GM19468 (cell line): ENCODE data around the gene CTNND2.

Experiments
- ATAC-seq: cut with Tn5 transposase; IDR thresholded peaks from one replicate; pipeline ENCODE4 v1.9.1; 2021; ENCODE audit warnings: mild to moderate bottlenecking, moderate library complexity, moderate number of reproducible peaks; ENCODE audit not compliant: unreplicated experiment; ENCODE audit errors: extremely low read depth

The CTNND2 gene

DNA sequence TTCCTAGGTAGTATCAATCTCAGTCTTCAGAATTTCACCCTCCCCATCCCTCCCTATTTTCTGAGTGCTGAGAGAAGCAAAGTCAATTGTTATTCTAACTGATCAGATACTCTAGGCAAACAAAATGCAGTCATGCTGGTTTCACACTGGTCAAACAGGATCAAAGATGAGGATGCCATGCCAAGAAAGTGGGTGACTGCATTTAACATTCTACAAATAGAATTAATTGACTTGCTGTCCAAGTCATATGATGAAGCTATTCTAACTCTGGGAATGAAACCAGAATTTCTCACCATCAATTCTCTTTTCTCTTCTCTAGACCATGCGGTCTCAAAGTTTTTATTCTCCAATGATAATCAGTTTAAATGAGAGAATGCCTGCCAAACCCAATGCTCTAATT, 112.5 kb downstream of the CTNND2 start:
- no peak for ATAC-seq

DNA sequence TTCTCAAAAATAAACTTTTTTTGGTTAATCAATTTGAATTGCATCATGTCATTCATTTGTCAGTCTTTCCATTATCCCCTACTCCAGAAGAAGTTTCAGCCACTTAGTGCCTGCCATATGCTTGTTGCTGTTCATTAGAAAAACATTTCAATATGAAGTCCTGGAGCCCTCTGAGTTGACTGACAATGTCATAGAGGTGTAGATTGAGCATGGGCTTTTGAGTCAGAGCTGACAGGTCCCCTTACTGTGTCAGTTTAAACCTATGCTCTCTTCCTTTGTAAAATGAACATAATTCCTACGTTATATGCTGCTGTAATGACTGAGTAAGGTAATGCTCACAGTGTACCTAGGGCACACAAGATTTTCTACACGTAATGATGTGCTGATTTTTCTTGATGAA, 114.0 kb downstream of the CTNND2 start:
- ATAC-seq: no peak

DNA sequence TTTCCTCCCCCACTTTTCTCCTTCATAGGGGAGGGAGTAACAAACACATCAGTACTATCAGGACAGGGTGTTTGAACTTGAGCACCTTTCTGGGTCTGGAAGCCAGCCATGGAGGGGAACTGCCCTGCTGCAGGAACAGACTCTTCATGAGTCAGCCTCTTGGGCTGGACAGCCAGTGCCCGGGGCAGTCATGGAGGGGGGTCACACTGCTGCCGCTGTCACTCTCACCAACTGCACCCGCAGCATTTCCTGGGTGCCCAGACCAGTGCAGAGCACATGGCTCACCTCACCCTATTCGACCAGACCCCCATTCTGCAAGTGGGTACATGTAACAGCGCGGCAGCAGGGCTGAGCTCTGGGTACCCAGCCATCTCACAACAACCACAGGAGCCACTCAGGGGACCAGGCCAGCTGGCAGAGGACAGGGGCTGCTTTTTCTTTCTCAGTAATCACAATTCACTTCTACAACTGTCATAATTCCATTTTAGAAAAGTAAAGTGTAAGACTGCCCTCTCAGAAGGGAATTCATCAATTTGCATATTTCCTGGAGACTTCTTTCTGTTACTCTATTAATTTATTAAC, 118.4 kb downstream of the CTNND2 start:
- no peak for ATAC-seq

DNA sequence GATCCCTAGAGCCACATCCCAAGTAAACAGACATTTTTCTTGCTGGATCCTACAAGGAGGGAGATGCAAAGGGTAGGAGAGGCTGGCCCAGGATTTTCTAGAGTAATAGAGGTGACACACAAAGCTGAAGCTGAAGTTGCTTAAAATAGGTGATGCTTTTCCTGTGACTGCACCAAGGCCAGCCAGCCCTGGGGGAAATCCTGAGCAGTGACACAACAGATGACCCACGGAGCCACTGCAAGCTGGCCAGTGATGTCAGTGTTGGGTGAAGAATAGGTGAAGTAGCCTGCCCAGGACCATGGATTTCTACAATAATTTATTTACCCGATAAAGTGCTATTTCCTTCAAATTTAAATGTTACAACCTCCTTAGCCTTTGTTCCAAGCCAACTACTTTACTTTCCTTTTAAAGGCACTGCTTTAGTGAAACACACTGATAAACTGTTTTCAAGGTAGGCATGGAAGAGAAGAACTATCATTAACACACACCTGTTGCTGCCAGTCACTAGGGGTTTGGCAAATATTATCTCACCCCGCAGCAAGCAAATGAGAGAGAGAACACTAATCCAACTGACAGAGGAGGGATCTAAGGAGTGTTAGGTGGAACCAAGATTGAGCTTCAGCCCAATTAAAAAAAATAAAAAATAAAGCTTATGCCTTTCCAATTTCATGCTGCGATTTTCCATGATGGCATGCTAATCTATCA, 123.5 kb downstream of the CTNND2 start:
- no peak for ATAC-seq

DNA sequence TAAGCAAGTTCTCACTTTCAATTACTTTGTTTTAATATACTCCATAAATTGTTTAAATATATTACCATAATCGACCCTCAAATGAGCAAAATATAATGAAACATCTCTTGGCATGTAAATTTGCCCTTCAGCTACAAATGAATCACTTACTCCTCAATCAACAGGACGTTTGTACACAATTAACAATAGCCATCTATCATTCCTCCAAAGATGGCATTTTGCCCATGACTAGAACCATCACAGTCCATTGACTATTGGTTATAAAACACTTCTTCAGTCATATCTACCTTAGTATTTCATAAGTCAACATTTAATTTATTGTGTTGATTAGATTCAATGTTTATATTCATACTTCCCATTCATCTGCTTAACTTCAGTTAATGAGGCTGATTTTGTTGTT, 127.2 kb downstream of the CTNND2 start:
- ATAC-seq: no peak

DNA sequence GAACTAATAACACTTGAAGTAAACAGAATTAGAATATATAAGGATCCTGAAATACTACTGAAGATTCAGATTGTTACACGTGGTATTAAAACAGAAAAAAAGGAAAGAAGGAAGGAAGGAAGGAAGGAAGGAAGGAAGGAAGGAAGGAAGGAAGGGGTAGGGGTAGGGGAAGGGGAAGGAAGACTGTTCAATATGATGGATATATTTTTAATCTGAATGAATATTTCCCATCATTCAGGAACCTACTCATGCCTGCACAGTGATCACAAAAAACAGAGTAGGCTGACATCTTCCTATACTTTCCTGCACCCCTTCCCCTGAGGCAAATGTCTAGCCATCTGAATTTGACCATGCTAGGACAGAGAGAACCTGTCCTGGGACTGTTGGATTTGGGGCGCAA, 133.9 kb downstream of the CTNND2 start:
- ATAC-seq: no peak

DNA sequence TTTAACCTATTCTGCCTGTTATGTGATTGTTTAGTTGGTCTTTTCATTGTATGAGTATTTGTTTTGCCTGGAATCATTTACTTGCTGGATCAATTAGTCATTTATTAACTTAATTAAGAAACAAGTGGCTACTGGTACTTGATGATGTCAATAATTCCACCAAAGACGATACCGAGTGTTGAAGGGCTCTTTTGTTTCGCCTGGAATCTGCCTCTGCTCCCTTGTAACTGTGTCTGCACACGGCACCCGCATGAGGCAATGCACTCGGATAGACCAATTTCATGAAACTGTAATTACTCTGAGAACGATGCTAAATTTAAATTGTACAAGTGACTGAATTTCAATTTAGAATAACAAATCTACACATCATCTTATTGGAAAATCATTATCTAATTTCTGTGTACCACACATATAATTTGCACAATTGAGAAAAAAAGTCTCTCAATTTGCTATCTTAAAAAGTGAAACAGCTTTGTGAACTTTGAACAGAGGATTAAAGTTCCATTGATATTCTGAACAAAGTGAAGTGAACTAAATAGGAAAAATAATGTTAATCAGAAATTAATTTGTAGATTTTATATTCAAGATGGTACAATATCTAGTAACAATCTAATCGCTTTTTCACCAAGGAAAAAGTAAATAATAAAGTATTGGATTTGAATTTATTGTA, 143.2 kb downstream of the CTNND2 start:
- ATAC-seq: no peak

DNA sequence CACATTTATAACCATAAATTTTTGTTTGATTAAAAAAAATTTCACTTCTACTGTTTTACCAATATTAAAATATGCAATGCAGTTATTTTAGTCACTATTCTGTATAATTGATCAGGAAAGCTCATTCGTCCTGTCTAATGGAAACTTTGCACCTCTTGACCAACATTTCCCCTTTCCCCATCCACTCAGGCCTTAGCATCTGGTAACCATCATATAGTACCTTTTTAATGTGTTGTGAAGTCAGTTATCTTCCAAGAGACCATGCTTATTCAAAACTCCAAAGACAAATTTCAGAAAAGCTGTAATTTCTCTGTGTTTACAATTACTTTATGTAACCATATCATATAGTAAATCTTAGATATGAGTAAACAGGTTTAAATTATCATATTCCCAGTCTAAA, 145.9 kb downstream of the CTNND2 start:
- no peak for ATAC-seq

DNA sequence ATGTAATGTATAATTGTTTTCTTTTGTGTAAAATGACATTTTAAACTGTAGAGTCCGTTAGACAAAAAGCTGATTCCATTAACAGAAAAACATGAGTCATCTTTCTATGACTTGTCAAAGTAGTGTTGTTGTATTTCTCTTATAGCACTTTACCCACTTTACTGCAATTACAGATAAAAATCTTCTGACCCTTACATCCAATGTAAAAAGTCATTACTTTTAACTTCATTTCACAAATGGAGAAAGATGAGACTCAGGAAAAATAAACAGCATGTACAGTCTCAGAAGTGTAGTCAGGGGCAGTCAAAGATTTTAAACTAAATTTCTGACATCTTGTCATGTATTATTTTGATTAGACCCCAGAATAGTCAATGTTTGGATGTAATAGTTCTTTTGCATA, 146.6 kb downstream of the CTNND2 start:
- no peak for ATAC-seq

DNA sequence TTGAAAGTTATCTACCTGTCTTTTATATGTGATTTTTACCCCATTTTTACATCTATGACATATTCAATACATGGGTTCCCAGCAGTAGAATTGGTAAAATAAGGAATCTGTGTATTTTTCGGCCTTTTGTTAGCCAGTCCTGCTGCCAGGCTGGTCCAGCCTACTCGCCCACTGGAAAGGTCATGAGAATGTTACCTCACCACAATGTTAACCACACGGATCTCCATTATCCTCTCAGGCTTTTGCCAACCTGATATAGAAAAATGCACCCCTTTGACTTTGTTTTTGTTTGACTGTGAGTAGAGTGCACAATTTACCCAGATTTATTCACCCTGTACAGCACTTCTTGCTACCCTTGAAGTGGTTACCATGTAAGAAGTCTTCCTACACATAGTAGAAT, 167.2 kb downstream of the CTNND2 start:
- no peak for ATAC-seq

DNA sequence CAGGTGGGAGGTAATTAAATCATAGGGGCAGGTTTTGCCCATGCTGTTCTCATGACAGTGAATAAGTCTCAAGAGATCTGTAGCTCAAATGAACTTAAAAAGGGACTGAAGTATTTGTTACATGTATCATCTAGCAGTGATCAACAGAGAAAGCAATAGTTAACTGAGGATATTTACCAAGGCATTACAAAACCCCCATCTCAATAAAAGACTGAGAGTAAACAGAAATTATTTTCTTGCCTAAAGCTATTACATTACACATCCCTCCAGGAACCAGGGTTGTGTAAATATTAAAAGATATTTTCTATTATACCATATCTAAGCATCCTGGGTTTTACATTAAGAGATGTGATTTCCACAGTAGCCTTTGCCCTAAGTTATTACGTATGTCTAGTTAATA, 169.9 kb downstream of the CTNND2 start:
- no peak for ATAC-seq

DNA sequence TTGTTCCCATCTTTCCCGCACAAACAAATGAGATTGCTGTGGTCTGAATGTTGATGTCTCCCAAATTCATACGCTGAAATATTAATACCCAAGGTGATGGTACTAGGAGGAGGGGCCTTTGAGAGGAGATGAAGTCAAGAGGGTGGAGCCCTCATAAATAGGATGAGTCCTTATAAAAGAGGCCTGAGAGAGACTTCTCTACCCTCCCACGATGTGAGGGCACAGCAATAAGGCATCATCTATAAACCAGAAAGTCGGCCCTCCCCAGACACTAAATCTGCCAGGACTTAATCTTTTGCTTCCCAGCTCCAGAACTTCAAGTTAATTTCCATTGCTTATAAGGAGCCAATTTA, 170.4 kb downstream of the CTNND2 start:
- no peak for ATAC-seq

DNA sequence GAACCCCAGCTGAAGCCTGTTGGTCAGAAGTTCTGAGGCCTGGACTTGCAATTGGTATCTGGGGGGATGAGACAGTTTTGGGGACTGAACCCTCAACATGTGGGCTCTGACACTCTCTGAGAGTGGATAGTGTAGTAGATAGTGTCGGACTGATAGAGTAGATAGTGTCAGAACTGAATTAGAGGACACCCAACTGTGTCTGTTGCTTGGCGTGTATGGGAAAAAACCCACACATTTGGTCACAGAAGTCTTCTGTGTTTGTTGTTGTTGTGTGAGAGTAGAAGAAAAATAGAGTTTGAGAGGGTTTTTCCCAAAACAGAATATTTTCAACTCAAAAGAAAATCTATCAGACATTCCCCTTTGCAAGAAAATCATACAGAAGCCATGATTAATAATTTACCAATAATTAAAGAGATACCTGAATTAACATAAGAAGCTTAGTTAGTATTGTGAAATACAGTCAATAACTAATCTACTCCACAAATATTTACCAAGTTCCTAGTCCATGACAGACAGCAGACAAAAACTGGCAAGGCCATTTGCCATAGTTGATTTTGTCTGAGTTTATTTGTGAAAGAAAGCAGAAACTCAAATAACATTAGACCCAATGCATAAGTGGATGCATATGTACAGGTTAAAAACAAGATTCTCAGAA, 170.9 kb downstream of the CTNND2 start:
- no peak for ATAC-seq

DNA sequence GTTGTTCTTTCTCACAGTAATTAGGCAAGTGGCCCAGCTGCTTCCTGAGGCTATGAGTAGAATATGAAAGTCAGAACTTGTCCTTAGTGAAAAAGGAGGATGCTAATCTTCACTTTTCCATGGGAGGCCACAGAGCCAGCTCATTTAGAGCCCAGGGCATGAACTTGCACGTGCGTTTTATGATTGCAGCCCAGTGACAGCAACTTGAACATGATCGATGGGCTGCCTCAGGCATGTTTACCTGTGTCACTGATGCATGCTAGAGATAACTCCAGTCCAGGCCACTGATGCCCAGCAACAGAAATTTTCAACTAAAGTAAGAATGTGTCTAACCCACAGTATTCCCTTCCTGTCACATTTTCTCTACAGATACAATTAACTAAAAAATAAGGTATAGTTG, 179.3 kb downstream of the CTNND2 start:
- no peak for ATAC-seq

DNA sequence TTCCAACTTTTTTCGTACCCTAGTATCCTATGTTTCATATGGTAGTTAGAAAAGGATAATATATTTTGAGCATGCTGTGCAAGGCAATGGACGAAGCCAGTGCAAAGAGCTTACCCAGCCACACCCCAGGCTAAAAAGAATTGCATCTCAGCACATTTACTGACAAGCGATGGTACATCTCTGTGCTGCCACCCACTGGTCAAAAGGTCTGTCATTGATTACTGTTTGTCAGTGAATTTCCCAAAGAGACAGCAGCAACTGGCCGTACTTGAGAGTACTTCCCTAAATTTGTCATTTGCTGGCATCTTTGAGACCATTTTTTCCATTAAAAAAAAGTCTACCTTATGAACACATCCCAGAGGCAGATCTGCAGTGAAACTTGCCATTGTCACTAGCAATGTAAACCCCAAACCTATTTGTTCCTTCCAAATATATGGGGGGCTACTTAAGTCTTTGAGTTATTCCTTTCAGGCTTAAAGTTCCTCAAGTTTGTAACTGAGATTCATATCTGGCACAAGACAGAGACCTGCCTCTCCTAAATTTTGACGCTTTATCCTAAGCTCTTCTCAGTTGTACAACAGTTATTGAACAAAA, 184.3 kb downstream of the CTNND2 start:
- ATAC-seq: no peak

DNA sequence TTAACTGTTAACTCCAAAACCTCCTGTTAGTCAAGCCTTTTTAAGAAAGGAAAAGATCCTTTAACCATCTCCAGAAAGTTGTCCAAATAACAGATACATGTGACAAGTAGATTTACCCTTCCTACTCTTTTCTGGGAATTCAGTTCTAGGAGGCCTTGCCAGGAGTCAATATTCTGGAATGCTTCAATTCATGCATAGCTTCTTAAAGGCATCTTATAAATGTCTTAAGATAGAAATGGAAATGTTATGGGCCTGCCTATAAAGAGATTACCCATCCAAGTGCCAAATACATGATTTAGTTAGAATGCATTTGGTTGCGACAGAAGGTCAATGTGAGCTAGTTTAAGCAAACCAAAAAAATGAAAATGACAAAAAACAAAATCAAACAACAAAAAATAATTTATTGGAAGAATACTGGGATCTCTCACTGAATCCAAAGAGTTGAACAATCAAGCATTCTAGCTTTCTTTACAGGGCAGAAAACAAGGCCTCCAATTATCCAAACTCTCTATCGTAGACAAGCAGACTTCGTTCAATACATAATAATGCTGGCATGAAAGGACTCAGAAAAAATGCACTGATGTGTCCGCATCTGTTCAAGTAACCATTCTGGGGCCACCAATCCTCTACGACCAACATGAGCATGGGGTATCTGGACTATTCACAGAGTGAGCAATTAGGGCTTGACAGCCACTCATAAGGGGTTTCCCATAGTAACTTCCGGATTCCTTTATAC, 188.6 kb downstream of the CTNND2 start:
- ATAC-seq: no peak

DNA sequence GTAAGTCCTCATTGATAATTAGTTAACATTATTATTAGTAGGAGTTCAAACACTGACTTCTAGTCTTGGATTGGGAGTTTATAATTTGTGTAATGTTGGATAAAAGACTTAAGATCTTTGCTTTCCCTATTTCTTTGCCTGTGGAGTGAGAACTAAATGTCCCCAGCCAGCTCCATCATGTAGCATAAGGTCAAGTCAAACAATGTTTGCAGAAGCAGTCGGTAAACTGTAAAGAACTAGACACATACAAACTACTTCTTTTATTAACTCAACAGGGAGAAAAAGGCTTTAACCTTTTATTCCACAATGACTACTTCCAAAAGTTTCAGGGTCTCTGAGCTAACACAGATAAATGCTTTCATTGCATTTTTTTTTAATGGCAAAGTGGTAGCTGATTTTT, 192.3 kb downstream of the CTNND2 start:
- ATAC-seq: no peak

DNA sequence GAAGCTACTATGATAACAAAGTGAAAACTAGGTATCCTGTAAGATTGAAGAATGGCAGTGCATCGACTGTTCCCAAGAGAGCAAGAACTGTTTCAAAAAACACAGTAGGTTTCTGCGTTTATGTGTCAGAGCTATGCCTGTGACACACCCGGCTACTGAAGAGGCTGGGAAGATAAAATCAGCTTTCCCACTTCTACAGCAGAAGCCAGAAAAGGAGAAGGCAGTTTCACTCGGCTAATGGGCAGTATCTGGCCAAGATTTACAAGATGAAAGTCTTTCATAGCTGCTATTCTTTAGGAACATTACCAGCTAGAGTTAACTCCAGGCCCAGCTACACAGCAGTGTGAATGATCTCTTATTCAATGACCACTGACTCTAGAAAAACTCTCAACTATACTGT, 195.2 kb downstream of the CTNND2 start:
- no peak for ATAC-seq

DNA sequence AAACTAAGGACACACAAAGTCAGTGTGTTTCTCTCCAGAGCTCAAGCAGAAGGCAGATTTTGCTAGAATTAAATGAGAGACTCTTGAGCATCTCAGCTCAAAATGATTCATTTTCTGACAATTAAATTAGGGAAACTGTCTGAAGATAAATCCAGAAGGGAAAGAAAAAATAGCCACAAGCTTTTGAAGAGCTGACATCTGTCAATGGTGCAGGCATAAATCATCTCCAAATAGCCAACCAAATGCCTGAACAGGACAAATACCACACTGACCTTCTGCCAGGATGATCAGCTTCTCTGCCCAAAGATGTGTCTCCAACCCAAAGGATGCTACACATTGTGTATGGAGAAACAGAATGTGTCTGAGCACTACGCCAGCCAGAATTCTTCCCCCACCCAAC, 199.3 kb downstream of the CTNND2 start:
- no peak for ATAC-seq

DNA sequence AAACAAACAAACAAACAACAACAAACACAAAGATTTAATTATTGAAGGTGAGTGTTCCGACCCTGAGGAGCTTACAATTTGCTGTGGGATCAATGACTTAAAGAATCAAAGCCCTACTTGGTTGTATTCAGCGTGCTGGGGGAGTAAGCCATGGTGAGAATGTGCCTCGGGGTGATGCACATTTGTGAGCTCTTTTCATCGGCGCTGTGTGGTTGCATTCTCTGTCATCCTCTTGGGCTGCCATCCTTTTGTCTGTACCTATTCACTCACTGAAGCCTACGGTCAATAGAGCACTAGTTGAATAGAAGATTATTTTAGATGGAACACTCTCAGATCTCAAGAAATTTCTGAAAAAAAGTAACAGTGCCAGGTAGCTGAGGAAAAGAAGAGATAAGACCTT, 203.9 kb downstream of the CTNND2 start:
- ATAC-seq: no peak
